ENCODE data around the gene CENPP. TPM values are rescaled to one million over a fixed set of nuclear protein-coding genes. Genes with fewer than 3 reads are reported as not detected.

Gene CENPP
- total RNA-seq, 1 donor from 2014 or later = 5.7 TPM

DNA sequence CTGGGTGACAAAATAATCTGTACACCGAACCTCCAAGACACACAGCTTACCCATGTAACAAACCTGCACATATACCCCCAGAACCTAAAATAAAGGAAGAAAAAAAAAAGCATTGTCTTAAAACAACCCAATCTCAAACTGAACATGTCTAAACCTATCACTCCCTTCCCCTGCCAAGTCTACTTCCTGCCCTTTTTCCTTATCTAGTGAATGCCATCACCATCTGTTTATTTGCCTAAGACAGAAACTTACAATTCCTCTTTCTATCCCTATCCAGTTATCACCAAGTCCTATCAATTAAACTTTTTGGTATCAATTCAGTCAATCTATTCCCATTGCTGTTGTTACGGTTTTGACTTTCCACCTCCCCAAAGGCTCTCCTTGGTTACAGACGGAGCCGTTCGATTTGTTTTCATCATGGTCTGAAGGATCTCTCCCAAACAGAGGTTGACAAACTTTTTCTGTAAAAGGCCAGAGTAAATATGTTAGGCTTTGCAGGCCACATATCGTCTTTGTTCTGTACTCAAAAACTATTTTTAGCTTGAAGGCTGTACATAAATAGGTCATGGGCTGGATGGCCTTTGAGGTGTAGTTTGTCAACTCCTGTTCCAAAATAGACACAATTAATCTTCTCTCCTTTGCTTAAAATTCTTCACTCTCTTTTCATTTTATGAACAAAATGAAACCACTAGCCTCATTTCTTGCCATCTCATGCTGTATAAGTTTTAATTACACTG is 12.7 kb upstream of the CENPP start:
- FAIRE-seq (no peak), DNase-seq (ENCODE audit: low spot score in 2 of 2) (no peak)

GRCh38 chr9:92313624-92314012 is 12.1 kb upstream of the CENPP start:
- FAIRE-seq (no peak), DNase-seq (ENCODE audit: low spot score in 2 of 2) (no peak)

DNA sequence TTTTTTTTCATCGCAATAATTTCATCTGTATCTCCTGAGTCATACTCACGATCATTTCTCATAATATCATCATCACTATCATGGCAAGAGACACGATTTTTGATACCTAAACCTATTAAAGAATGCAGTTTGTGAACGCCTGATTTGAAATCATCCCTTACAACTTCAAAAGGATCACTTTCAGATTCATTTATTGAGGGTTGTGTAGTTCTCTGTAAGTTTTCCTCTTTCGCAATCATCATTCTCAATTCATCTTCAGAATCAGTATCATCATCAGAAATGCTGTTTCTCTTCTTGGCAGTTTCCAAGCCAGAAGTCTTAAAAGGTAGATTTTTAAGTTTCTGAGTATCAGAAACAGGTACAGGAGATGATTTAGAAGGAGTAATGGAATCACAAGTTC is 10.3 kb upstream of the CENPP start:
- no peak for DNase-seq (ENCODE audit: low spot score in 2 of 2)
- no peak for FAIRE-seq

GRCh38 chr9:92324431-92324830 is 1.3 kb upstream of the CENPP start:
- no peak for DNase-seq (ENCODE audit: low spot score in 2 of 2)
- no peak for FAIRE-seq

DNA sequence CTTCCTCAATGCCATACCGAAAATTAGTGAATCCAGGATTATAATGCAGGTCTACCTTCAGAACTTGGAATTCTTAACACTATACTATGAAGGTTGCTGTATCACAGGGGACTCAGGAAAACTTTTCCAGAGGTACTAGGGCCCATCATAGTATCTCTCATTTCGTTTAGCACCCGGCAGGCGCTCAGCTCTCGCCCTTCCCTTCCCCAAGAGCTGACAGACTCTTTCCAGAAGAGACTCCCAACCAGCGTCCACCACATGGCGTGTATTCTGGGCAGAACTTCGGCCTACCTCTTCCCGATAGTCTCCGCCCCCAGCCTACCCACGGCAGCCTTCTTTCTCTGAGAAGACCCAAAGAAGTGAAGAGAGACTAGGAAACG is 874 bp upstream of the CENPP start:
- FAIRE-seq (no peak), DNase-seq (ENCODE audit: low spot score in 2 of 2) (no peak)

- FAIRE-seq (no peak), DNase-seq (ENCODE audit: low spot score in 2 of 2) (no peak)
Observed at GRCh38 chr9:92325991-92326500, 293 bp downstream of the CENPP start.

GRCh38 chr9:92327283-92327850 is 1.6 kb downstream of the CENPP start:
- DNase-seq (ENCODE audit: low spot score in 2 of 2) = no peak
- FAIRE-seq = no peak

- no peak for FAIRE-seq
- no peak for DNase-seq (ENCODE audit: low spot score in 2 of 2)
Observed at GRCh38 chr9:92328225-92328624, 2.5 kb downstream of the CENPP start.

- FAIRE-seq = no peak
Observed at GRCh38 chr9:92332577-92333281, 7.0 kb downstream of the CENPP start.

GRCh38 chr9:92333282-92333634 is 7.5 kb downstream of the CENPP start:
- DNase-seq (ENCODE audit: low spot score in 2 of 2) = no peak
- no peak for FAIRE-seq

More at GRCh38 chr9:92332577-92333281, 7.0 kb downstream of the CENPP start:
- no peak for DNase-seq (ENCODE audit: low spot score in 2 of 2)

- DNase-seq (ENCODE audit: low spot score in 2 of 2) (no peak), FAIRE-seq (no peak)
Observed at GRCh38 chr9:92341578-92341977, 15.8 kb downstream of the CENPP start.

- no peak for DNase-seq (ENCODE audit: low spot score in 2 of 2)
- peak; percentile 66 for FAIRE-seq
Observed at GRCh38 chr9:92342825-92343488, 17.2 kb downstream of the CENPP start.

DNA sequence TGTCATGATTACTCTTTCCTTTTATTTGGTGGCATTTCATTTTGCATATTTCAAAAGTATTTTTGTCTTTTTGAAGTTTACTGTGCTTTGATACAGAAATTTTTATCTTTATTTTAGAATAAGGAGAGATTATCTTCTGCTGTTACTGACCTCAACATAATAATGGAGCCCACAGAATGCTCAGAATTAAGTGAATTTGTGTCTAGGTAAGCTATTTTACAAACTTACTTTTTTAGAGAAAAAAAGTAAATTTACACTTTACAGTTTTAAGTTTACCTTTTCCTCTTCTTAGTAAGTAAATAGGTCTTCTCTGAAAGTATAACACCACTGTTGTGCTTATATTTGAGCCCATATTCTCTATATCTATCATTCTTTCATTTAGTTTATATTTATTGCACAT is 19.8 kb downstream of the CENPP start:
- no peak for FAIRE-seq
- no peak for DNase-seq (ENCODE audit: low spot score in 2 of 2)

GRCh38 chr9:92349771-92350739 is 24.3 kb downstream of the CENPP start:
- no peak for DNase-seq (ENCODE audit: low spot score in 2 of 2)
- no peak for FAIRE-seq

GRCh38 chr9:92350740-92351133 is 25.0 kb downstream of the CENPP start:
- FAIRE-seq (no peak), DNase-seq (ENCODE audit: low spot score in 2 of 2) (no peak)

- DNase-seq (ENCODE audit: low spot score in 2 of 2) (no peak), FAIRE-seq (peak; percentile 49)
Observed at GRCh38 chr9:92353051-92353450, 27.3 kb downstream of the CENPP start.

DNA sequence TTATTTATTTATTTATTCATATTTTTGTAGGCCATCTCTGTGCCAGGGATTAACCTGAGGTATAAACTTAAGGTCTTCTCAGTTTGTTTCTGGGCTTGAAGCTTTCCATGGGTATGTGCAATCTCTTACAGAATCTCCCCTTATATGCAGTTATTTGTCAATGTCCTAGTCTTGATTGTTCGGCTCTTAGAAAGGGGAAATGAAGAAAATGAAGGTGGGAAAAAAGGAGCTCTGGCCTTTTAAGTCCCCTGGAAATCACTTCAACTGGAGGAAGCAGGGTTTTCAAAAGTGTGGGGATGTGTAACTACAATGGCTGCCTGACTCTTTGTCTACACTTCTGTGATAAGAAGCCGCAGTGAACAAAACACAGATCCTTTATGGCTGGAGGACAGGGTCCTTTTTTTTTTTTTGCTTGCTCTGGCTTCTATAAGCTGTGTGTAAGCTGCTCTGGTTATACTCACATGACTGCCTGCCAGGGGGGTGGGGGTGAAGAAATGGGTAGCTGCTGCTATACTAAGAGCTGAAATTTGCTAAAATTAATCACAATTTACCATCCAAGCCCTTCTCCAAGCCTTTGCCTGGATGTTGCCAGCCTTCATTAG is 33.7 kb downstream of the CENPP start:
- DNase-seq (ENCODE audit: low spot score in 2 of 2) (no peak), FAIRE-seq (no peak)

- DNase-seq (ENCODE audit: low spot score in 2 of 2) = no peak
Observed at GRCh38 chr9:92360083-92360482, 34.3 kb downstream of the CENPP start.

DNA sequence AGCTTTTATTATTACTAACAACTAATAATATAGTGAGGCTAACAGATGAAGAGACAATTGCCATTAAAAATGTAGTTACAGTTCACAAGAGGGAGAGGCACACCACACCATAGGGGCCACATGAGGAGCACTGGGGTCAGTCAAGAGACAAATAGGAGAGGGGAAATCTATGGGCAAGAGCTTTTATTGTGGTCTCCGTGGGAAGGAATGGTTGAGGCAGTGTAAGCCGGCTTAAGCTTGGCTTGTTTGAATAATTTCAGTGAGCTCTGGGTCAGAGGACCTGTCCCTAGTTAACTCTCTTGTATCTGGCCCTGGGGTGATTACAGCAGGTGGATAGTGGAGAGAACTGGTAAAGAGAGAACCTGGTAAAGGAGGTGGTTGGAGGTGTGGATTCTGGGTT is 43.3 kb downstream of the CENPP start:
- DNase-seq (ENCODE audit: low spot score in 2 of 2) (no peak), FAIRE-seq (no peak)

More at GRCh38 chr9:92360083-92360482, 34.3 kb downstream of the CENPP start:
- no peak for FAIRE-seq

DNA sequence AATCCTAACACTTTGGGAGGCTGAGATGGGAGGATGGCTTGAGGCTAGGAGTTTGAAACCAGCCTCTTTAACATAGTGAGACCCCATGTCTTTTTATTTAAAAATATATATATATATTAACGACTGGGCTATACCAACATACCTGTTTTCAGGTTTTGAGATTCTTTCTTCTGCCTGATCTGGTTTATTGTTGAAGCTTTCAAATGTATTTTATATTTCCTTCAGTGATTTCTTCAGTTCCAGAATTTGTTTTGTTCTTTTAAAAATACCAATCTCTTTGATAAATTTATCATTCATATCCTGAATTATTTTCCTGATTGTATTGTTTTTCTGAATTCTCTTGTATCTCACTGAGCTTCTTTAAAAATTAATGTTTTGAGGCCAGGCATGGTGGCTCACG is 47.4 kb downstream of the CENPP start:
- FAIRE-seq (no peak), DNase-seq (ENCODE audit: low spot score in 2 of 2) (no peak)
